AG04449 (cell line): ENCODE data around the gene GSAP.
A peak's percentile ranks its signal among the peaks of the same experiment; 100 is the strongest.
"Not testable (repeated sequence)": the region's sequence is repeated elsewhere in the genome, so short reads cannot be mapped to it uniquely, and the experiment has no call there.

ENCODE experiments used
- CTCF ChIA-PET: fragments of 350-600 bp; formaldehyde crosslinking; extraction: SDS; loops from one replicate; lab custom pipeline; 2021; ENCODE audit warnings: antibody characterized with exemption; lab: Yijun Ruan, JAX
- POLR2A ChIA-PET: fragments of 400-600, 350-600 bp; formaldehyde crosslinking; extraction: SDS; loops from one replicate; lab custom pipeline; 2020; ENCODE audit warnings: antibody characterized with exemption, inconsistent platforms; lab: Yijun Ruan, JAX
- DNase-seq: peaks from one replicate; pipeline ENCODE4 v3.0.0-alpha.2; 2010; ENCODE audit warnings: low read depth, low spot score
- H3K4me3 ChIP-seq: 2 replicates; pipeline ENCODE4 v1.5.1; 2011; ENCODE audit warnings: low read depth, mild to moderate bottlenecking, control low read depth, low read length
- CTCF ChIP-seq: IDR thresholded peaks from one replicate; pipeline ENCODE4 v1.5.1; 2011; ENCODE audit warnings: mild to moderate bottlenecking, moderate library complexity, low read length, control low read depth, inconsistent platforms; ENCODE audit not compliant: insufficient read depth; ENCODE audit errors: missing control alignments

GSAP gene

GRCh38 chr7:77338883-77339629 lies 77.1 kb downstream of the GSAP start:
- CTCF ChIA-PET = interaction anchor here (1.4 kb wide), 1 partner anchor 10 kb away, joined by 3 read pairs; no protein-coding TSS in a partner anchor
- no peak for DNase-seq
- no peak for TF ChIP-seq CTCF
- no peak overlapping the region for H3K4me3 ChIP-seq
- POLR2A ChIA-PET = no interaction called here

- ChIA-PET POLR2A (no interaction called here), CTCF (no interaction called here)
- no peak overlapping the region for H3K4me3 ChIP-seq
- no peak for DNase-seq
- no peak for TF ChIP-seq CTCF
Measured at GRCh38 chr7:77338260-77338659, 77.9 kb downstream of the GSAP start.

- ChIA-PET CTCF (no interaction called here), POLR2A (no interaction called here)
- no peak overlapping the region for H3K4me3 ChIP-seq
- no peak for TF ChIP-seq CTCF
- no peak for DNase-seq
Measured at GRCh38 chr7:77337456-77337990, 78.6 kb downstream of the GSAP start.

- ChIA-PET POLR2A (interaction anchor here (0.7 kb wide), 1 partner anchor 116 kb away, joined by 5 read pairs; no protein-coding TSS in a partner anchor), CTCF (interaction anchor here (0.7 to 0.8 kb wide), 3 partner anchors 9 to 213 kb away, joined by 3 read pairs; partner anchors contain the start of gene CCDC146)
- no peak for TF ChIP-seq CTCF
- H3K4me3 ChIP-seq = no peak overlapping the region
- DNase-seq = no peak
Measured at GRCh38 chr7:77335581-77335980, 80.6 kb downstream of the GSAP start.

- DNase-seq = not testable (repeated sequence)
- CTCF ChIA-PET = interaction anchor here (0.6 to 3.8 kb wide), 2 partner anchors 87 to 221 kb away, joined by 3 to 24 read pairs; no protein-coding TSS in a partner anchor
- POLR2A ChIA-PET = interaction anchor here (0.6 kb wide), 1 partner anchor 839 kb away, joined by 3 read pairs; no protein-coding TSS in a partner anchor
Measured at GRCh38 chr7:77334039-77334438, 82.1 kb downstream of the GSAP start.

GRCh38 chr7:77331938-77332695 lies 84.0 kb downstream of the GSAP start:
- POLR2A ChIA-PET = no interaction called here

More at GRCh38 chr7:77334039-77334438, 82.1 kb downstream of the GSAP start:
- H3K4me3 ChIP-seq = not testable (repeated sequence)

More at GRCh38 chr7:77331938-77332695, 84.0 kb downstream of the GSAP start:
- CTCF ChIA-PET = interaction anchor here (0.7 to 3.8 kb wide), 16 partner anchors 11 to 210 kb away, joined by 3 to 24 read pairs (median 4); partner anchors contain the start of gene CCDC146
- peak; percentile 40 for DNase-seq
- peak; percentile 47 for TF ChIP-seq CTCF
- H3K4me3 ChIP-seq = no peak overlapping the region
